Testis (tissue), 3 donors: ENCODE results near the gene AGBL1. TPM values are rescaled to one million over a fixed set of nuclear protein-coding genes. Genes with fewer than 3 reads are reported as not detected.

Source experiments
- DNase-seq: peaks from one replicate; pipeline ENCODE4 v3.0.0-alpha.2; 2019
- H3K27ac ChIP-seq, 2 donors: fragments of 200-600 bp; sonication (generic); one replicate each; pipeline ENCODE4 v1.5.1; 2019
- H3K27me3 ChIP-seq: fragments of 200-600 bp; sonication (generic); one replicate; pipeline ENCODE4 v1.5.1; 2019
- H3K36me3 ChIP-seq: fragments of 200-600 bp; sonication (generic); one replicate; pipeline ENCODE4 v1.5.1; 2017; ENCODE audit warnings: low read depth; ENCODE audit errors: missing control alignments
- H3K4me1 ChIP-seq: fragments of 200-600 bp; sonication (generic); one replicate; pipeline ENCODE4 v1.5.1; 2019
- H3K4me3 ChIP-seq, 2 donors: fragments of 200-600 bp; sonication (generic); one replicate each; pipeline ENCODE4 v1.5.1; 2017 to 2019
- H3K9me3 ChIP-seq: fragments of 200-600 bp; sonication (generic); one replicate; pipeline ENCODE4 v1.5.1; 2017
- POLR2A ChIP-seq: fragments of 450-650 bp; IDR thresholded peaks from one replicate; pipeline ENCODE4 v1.6.1; 2017; ENCODE audit warnings: antibody characterized with exemption, mild to moderate bottlenecking, moderate library complexity
- WGBS, 2 donors: methylation state at CpG; one replicate each; pipeline ENCODE4 v1.1.5; 2018; 5-methylcytosine and 5-hydroxymethylcytosine counted together
- intact Hi-C: fragments of 100-400 bp; cut with DNase I; formaldehyde crosslinking; loops from one replicate; pipeline ENCODE4 v1.15.1; 2023; ENCODE audit warnings: low total_unique reads
- polyA plus RNA-seq: library from polyadenylated mRNA; stranded (reverse); fragments of 350-450 nt; fragmentation: Illumina TruSeq; extraction: RNeasy Lipid Tissue Mini Kit (QIAGEN cat#74804); gene quantifications from one replicate; pipeline ENCODE4 v1.2.3, GENCODE V29; 2014; ENCODE audit warnings: low read depth, low replicate concordance; ENCODE audit not compliant: insufficient read depth
- total RNA-seq, 2 donors: library from RNA; depleted of rRNA; stranded (reverse); fragments of >200 nt; gene quantifications; one replicate each; pipeline ENCODE4 v1.2.3, GENCODE V29; 2016
- TF ChIP-seq, protein P1 (sequence below), 3 experiments: fragments of 450-650 bp in 2 of 3; fragments of 200-600 bp in 1 of 3; sonication (generic) in 1 of 3; IDR thresholded peaks; one replicate each; pipeline ENCODE4 v1.5.1; 2016 to 2019; ENCODE audit warnings: antibody characterized with exemption in 3 of 3, mild to moderate bottlenecking in 2 of 3, moderate library complexity in 1 of 3

Gene AGBL1
- total and polyA plus RNA-seq, 3 donors from 2014 or later = 0.37 to 0.94 (median 0.70) TPM

DNA sequence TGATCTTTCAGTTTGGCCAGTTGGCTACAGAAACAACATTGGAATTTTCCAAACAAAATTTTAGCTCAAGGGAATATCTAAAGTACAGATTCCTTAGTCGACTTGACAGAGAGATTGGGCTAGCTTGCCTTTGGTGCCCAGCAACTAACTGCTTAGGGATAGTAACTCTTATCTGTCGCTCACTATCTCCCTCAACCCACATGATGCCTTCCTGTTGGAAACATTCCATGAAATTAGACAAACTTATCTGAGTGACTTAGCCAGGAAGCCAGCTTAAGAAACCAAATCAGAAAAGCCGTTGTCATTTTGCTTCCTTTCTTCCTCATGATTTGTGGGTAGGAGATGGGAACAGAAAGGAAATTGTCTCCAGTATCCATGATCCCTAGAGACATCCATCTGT, 791.2 kb downstream of the AGBL1 start:
- WGBS, 2 donors = 59 to 61% methylated on average over 3 of the region's 3 CpGs
- no peak overlapping the region for H3K4me3 ChIP-seq
- no peaks in the 10 kb centered on the region for H3K27me3 ChIP-seq
- H3K4me1 ChIP-seq = no peaks in the 10 kb centered on the region
- no peak for DNase-seq
- no peak overlapping the region for H3K27ac ChIP-seq
- intact Hi-C loops = no loop called here
- TF ChIP-seq, protein P1, sequence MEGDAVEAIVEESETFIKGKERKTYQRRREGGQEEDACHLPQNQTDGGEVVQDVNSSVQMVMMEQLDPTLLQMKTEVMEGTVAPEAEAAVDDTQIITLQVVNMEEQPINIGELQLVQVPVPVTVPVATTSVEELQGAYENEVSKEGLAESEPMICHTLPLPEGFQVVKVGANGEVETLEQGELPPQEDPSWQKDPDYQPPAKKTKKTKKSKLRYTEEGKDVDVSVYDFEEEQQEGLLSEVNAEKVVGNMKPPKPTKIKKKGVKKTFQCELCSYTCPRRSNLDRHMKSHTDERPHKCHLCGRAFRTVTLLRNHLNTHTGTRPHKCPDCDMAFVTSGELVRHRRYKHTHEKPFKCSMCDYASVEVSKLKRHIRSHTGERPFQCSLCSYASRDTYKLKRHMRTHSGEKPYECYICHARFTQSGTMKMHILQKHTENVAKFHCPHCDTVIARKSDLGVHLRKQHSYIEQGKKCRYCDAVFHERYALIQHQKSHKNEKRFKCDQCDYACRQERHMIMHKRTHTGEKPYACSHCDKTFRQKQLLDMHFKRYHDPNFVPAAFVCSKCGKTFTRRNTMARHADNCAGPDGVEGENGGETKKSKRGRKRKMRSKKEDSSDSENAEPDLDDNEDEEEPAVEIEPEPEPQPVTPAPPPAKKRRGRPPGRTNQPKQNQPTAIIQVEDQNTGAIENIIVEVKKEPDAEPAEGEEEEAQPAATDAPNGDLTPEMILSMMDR (IDR thresholded peaks at IDR 0.05) = no peak
- no peak for TF ChIP-seq POLR2A
- no peaks in the 10 kb centered on the region for H3K9me3 ChIP-seq
- no peaks in the 10 kb centered on the region for H3K36me3 ChIP-seq

DNA sequence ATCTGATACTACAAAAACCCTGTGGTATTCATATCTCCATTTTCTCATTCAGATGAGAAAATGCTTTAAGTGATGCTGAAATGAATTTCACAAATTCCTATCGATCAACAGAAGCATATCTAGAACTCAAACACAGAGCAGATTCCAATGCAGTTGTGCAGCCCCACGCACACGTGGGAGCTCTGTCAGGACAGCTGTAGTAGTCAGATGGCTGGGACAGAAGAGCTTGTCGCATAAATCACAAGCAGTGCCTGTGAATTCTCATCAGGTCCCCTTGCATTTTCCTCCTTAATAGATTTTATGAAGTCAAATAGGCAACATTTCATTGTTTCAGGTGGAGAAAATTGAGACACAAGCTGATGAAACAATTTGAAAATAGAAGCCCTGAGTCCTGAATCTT, 792.3 kb downstream of the AGBL1 start:
- Histone ChIP-seq H3K4me3 (no peak overlapping the region), H3K9me3 (no peaks in the 10 kb centered on the region), H3K36me3 (no peaks in the 10 kb centered on the region), H3K27me3 (no peaks in the 10 kb centered on the region), H3K27ac (no peak overlapping the region), H3K4me1 (no peaks in the 10 kb centered on the region)
- no peak for DNase-seq
- intact Hi-C loops = no loop called here
- TF ChIP-seq, protein P1 (IDR thresholded peaks at IDR 0.05) = no peak
- TF ChIP-seq POLR2A = no peak
- 71 to 77% methylated on average over 4 of the region's 4 CpGs for WGBS, 2 donors

DNA sequence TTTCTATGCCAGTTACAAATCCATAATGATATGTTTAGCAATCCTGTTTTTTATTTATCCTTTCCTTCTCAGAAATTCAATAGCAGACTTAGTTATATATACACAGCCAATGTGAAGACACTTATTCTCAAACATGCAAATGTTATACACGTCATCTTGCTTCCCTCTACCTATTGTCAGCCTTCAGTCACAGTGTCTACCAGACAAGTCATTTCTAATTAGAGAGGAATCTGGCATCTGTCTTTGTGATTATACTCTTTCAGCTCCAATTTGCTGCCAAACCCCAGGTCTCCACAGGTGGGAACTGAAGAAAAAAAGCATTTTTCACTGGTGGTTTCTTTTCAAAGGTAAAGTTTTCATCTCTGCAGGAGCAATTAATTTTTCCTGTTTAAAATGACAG, 793.1 kb downstream of the AGBL1 start:
- WGBS, 2 donors = 96 to 98% methylated on average over 1 of the region's 1 CpG
- no peaks in the 10 kb centered on the region for H3K4me1 ChIP-seq
- H3K9me3 ChIP-seq = no peaks in the 10 kb centered on the region
- H3K4me3 ChIP-seq = no peak overlapping the region
- H3K27me3 ChIP-seq = no peaks in the 10 kb centered on the region
- DNase-seq = no peak
- H3K36me3 ChIP-seq = no peaks in the 10 kb centered on the region
- TF ChIP-seq, protein P1 (IDR thresholded peaks at IDR 0.05) = no peak
- no peak for TF ChIP-seq POLR2A
- intact Hi-C loops = no loop called here
- no peak overlapping the region for H3K27ac ChIP-seq

DNA sequence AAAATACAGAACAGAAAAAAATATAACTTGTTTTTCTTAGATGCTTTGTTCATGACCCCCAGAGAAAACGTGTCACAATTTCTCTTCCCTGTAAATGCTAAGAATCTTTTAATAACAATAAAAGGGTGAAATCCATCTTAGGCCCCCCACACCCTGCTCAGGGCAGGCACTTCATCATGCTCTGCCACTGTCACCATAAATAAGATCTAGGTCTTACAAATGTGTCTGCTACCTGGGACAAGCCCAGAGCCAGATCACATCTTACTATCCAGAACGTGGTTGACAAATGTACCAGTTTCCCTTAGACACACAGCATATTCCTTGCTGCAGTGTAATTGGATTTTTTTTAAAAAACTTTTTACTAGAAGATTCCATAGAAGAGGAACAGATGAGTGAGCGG, 795.4 kb downstream of the AGBL1 start:
- 82 to 83% methylated on average over 3 of the region's 3 CpGs for WGBS, 2 donors
- H3K27me3 ChIP-seq = no peaks in the 10 kb centered on the region
- no peaks in the 10 kb centered on the region for H3K36me3 ChIP-seq

More for the DNA sequence above, 795.4 kb downstream of the AGBL1 start:
- Histone ChIP-seq H3K4me3 (no peak overlapping the region), H3K9me3 (no peaks in the 10 kb centered on the region), H3K4me1 (no peaks in the 10 kb centered on the region), H3K27ac (no peak overlapping the region)
- no peak for DNase-seq
- TF ChIP-seq, protein P1 (IDR thresholded peaks at IDR 0.05) = no peak
- TF ChIP-seq POLR2A = no peak
- intact Hi-C loops = no loop called here
